Vagina (tissue), 2 donors: ENCODE data around the gene HIVEP1. TPM values are rescaled to one million over a fixed set of nuclear protein-coding genes. Genes with fewer than 3 reads are reported as not detected.

Experiments
- DNase-seq, 2 donors: peaks; one replicate each; pipeline ENCODE4 v3.0.0-alpha.2; 2017; ENCODE audit errors: extremely low spot score in 2 of 2
- H3K27ac ChIP-seq: fragments of 200-600 bp; sonication (generic); one replicate; pipeline ENCODE4 v1.5.1; 2019
- H3K27me3 ChIP-seq: fragments of 200-600 bp; sonication (generic); one replicate; pipeline ENCODE4 v1.5.1; 2019
- H3K36me3 ChIP-seq, 2 donors: fragments of 200-600 bp; sonication (generic); one replicate each; pipeline ENCODE4 v1.5.1; 2017 to 2019
- H3K4me1 ChIP-seq: fragments of 200-600 bp; sonication (generic); one replicate; pipeline ENCODE4 v1.5.1; 2019
- H3K4me3 ChIP-seq, 2 donors: fragments of 200-600 bp; sonication (generic); 1 replicate in 1 of 2; 2 replicates in 1 of 2; pipeline ENCODE4 v1.5.1; 2016 to 2019
- H3K9me3 ChIP-seq: fragments of 200-600 bp; sonication (generic); one replicate; pipeline ENCODE4 v1.5.1; 2019
- CTCF ChIP-seq, 3 experiments: fragments of 450-650 bp in 2 of 3; fragments of 200-600 bp in 1 of 3; sonication (generic) in 1 of 3; IDR thresholded peaks; one replicate each; pipeline ENCODE4 v1.5.1; 2017 to 2019; ENCODE audit warnings: antibody characterized with exemption in 3 of 3, mild to moderate bottlenecking in 2 of 3, moderate library complexity in 2 of 3
- POLR2A ChIP-seq, 2 donors: fragments of 450-650 bp; IDR thresholded peaks; one replicate each; pipeline ENCODE4 v1.6.1; 2017; ENCODE audit warnings: antibody characterized with exemption in 2 of 2, mild to moderate bottlenecking in 2 of 2, moderate library complexity in 2 of 2
- POLR2AphosphoS5 ChIP-seq, 2 donors: sonication (generic); formaldehyde crosslinking; IDR thresholded peaks; one replicate each; pipeline ENCODE4 v1.9.0; 2017; ENCODE audit warnings: antibody characterized with exemption in 2 of 2, mild to moderate bottlenecking in 2 of 2, low read depth in 1 of 2; ENCODE audit not compliant: insufficient read depth in 1 of 2
- intact Hi-C: fragments of 100-400 bp; cut with DNase I; formaldehyde crosslinking; loops from one replicate; pipeline ENCODE4 v1.15.1; 2023
- total RNA-seq: library from RNA; depleted of rRNA; stranded (reverse); fragments of >200 nt; gene quantifications from one replicate; pipeline ENCODE4 v1.2.3, GENCODE V29; 2016

Gene HIVEP1
- total RNA-seq, 1 donor from 2014 or later, result 36.1 TPM

- no peak overlapping the region for H3K27ac ChIP-seq
- no peaks in the 10 kb centered on the region for H3K9me3 ChIP-seq
- peaks cover 30% of the 10 kb centered on the region for H3K4me1 ChIP-seq
- intact Hi-C loops, result no loop called here
- no peaks in the 10 kb centered on the region for H3K27me3 ChIP-seq
- DNase-seq, result no peak
- no peaks in the 10 kb centered on the region for H3K36me3 ChIP-seq
- TF ChIP-seq CTCF (IDR thresholded peaks at IDR 0.05), result no peak
- TF ChIP-seq POLR2AphosphoS5 (IDR thresholded peaks at IDR 0.05; ENCODE audit: insufficient read depth in 1 of 2, low read depth in 1 of 2), result no peak
- no peak for TF ChIP-seq POLR2A (IDR thresholded peaks at IDR 0.05)
- no peak overlapping the region for H3K4me3 ChIP-seq
Observed at GRCh38 chr6:12037798-12038197, 25.7 kb downstream of the HIVEP1 start.

GRCh38 chr6:12039540-12040459 is 27.7 kb downstream of the HIVEP1 start:
- Histone ChIP-seq H3K27ac (no peak overlapping the region), H3K36me3 (no peaks in the 10 kb centered on the region), H3K4me1 (peaks cover 17% of the 10 kb centered on the region), H3K27me3 (no peaks in the 10 kb centered on the region), H3K9me3 (no peaks in the 10 kb centered on the region), H3K4me3 (no peak overlapping the region)
- TF ChIP-seq POLR2AphosphoS5 (IDR thresholded peaks at IDR 0.05; ENCODE audit: insufficient read depth in 1 of 2, low read depth in 1 of 2), result no peak
- TF ChIP-seq POLR2A (IDR thresholded peaks at IDR 0.05), result no peak
- no peak for TF ChIP-seq CTCF (IDR thresholded peaks at IDR 0.05)
- DNase-seq, result no peak
- intact Hi-C loops, result no loop called here

GRCh38 chr6:12047304-12047703 is 35.2 kb downstream of the HIVEP1 start:
- intact Hi-C loops, result no loop called here
- TF ChIP-seq POLR2A (IDR thresholded peaks at IDR 0.05) (no peak), POLR2AphosphoS5 (IDR thresholded peaks at IDR 0.05; ENCODE audit: insufficient read depth in 1 of 2, low read depth in 1 of 2) (no peak), CTCF (IDR thresholded peaks at IDR 0.05) (no peak)

GRCh38 chr6:12047792-12048432 is 35.8 kb downstream of the HIVEP1 start:
- intact Hi-C loops, result no loop called here

More at GRCh38 chr6:12047304-12047703, 35.2 kb downstream of the HIVEP1 start:
- peaks cover 18% of the 10 kb centered on the region for H3K4me1 ChIP-seq
- no peaks in the 10 kb centered on the region for H3K9me3 ChIP-seq
- H3K27me3 ChIP-seq, result no peaks in the 10 kb centered on the region
- no peak overlapping the region for H3K27ac ChIP-seq
- no peak overlapping the region for H3K4me3 ChIP-seq
- no peak for DNase-seq
- H3K36me3 ChIP-seq, result no peaks in the 10 kb centered on the region

More at GRCh38 chr6:12047792-12048432, 35.8 kb downstream of the HIVEP1 start:
- Histone ChIP-seq H3K4me3 (no peak overlapping the region), H3K36me3 (no peaks in the 10 kb centered on the region), H3K27ac (no peak overlapping the region), H3K27me3 (no peaks in the 10 kb centered on the region), H3K4me1 (peaks cover 18% of the 10 kb centered on the region), H3K9me3 (no peaks in the 10 kb centered on the region)
- TF ChIP-seq POLR2A (IDR thresholded peaks at IDR 0.05) (no peak), CTCF (IDR thresholded peaks at IDR 0.05) (no peak), POLR2AphosphoS5 (IDR thresholded peaks at IDR 0.05; ENCODE audit: insufficient read depth in 1 of 2, low read depth in 1 of 2) (no peak)
- no peak for DNase-seq
